Measurements from ENCODE around the gene PLEKHM1. TPM values are rescaled to one million over a fixed set of nuclear protein-coding genes. Genes with fewer than 3 reads are reported as not detected.
"Not testable (repeated sequence)": the region's sequence is repeated elsewhere in the genome, so short reads cannot be mapped to it uniquely, and the experiment has no call there.

PLEKHM1 gene
- total and polyA plus RNA-seq, 9 donors: 13.0 to 38.4 (median 33.5) TPM

DNA sequence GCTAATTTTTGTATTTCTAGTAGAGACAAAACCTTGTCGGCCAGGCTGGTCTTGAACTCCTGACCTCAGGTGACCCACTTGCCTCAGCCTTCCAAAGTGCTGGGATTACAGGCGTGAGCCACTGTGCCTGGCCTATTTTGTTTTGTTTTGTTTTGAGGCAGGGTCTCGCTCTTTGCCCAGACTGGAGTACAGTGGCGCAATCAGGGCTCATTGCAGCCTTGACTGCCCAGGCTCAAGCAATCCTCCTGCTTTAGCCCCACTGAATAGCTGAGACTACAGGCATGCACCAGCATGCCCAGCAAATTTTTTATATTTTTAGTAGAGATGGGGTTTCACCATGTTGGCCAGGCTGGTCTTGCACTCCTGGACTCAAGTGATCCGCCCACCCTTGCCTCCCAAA lies 30.1 kb downstream of the PLEKHM1 start:
- H3K4me3 ChIP-seq; H3K4me1 ChIP-seq (ENCODE audit: insufficient read depth); H3K27ac ChIP-seq; H3K36me3 ChIP-seq; H3K9me3 ChIP-seq; intact Hi-C loops (cut with DNase I); DNase-seq; H3K27me3 ChIP-seq: not testable (repeated sequence)
- 88 to 98% (median 94%) methylated on average over 4 to 5 of the region's 5 CpGs for WGBS, 3 donors

GRCh38 chr17:45454341-45454740 lies 36.2 kb downstream of the PLEKHM1 start:
- DNase-seq; H3K36me3 ChIP-seq; H3K4me1 ChIP-seq (ENCODE audit: insufficient read depth); H3K9me3 ChIP-seq; intact Hi-C loops (cut with DNase I); H3K27me3 ChIP-seq; H3K4me3 ChIP-seq; H3K27ac ChIP-seq: not testable (repeated sequence)
- WGBS, 3 donors: 84 to 92% (median 91%) methylated on average over 7 of the region's 8 CpGs

GRCh38 chr17:45453731-45454130 lies 36.8 kb downstream of the PLEKHM1 start:
- DNase-seq; H3K4me3 ChIP-seq; intact Hi-C loops (cut with DNase I); H3K27ac ChIP-seq; H3K36me3 ChIP-seq; H3K27me3 ChIP-seq; H3K4me1 ChIP-seq (ENCODE audit: insufficient read depth); H3K9me3 ChIP-seq: not testable (repeated sequence)
- WGBS, 3 donors: 86 to 89% (median 88%) methylated on average over 12 to 17 of the region's 17 CpGs

GRCh38 chr17:45453225-45453534 lies 37.3 kb downstream of the PLEKHM1 start:
- H3K36me3 ChIP-seq; H3K4me1 ChIP-seq (ENCODE audit: insufficient read depth); H3K9me3 ChIP-seq; DNase-seq; H3K4me3 ChIP-seq; intact Hi-C loops (cut with DNase I); H3K27ac ChIP-seq; H3K27me3 ChIP-seq: not testable (repeated sequence)
- 85 to 93% methylated on average over 4 of the region's 7 CpGs; no CpG with 5 or more reads in 1 of the 3 donors for WGBS, 3 donors

DNA sequence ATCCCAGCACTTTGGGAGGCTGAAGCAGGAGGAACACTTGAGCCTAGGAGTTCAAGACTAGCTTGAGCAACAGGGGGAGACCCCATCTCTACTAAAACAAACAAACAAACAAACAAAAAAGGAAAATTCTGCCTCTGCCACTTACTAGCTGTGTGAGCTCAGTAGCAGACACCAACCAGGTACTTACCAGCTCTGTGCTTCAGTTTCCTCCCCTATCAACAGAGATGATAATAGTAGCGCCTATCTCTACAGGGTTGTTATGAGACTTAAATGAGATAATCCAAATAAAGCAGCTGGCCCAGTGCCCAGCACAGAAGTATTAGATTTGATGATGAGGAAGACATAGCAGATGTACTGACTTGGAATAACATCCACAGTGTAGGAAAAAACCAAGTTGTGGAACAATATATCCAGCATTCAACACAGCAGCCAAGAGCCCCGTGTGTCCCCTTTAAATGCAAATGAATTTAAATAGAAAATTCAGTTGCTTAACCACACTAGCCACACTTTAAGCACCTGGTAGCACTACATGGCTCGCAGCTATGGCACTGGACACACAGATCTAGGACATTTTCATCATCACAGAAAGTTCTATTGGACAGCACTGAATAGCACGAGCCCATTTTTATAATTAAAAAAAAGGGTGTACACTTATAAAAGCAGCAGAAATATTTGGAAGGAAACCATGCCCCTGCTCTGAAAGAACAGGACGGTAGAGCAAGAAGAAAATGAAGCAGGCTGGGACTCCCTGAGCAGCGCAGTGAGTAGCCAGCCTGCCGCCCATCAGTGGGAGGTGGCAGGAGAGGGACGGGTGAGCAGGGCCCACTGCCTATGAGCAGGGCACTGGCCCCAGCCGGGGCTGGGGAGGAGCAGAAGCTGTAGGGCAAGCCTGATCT lies 37.9 kb downstream of the PLEKHM1 start:
- H3K27me3 ChIP-seq; DNase-seq; H3K9me3 ChIP-seq; H3K4me1 ChIP-seq (ENCODE audit: insufficient read depth); H3K4me3 ChIP-seq; H3K27ac ChIP-seq; H3K36me3 ChIP-seq; intact Hi-C loops (cut with DNase I): not testable (repeated sequence)
- 75 to 81% (median 77%) methylated on average over 9 of the region's 9 CpGs for WGBS, 3 donors

- H3K4me1 ChIP-seq (ENCODE audit: insufficient read depth); H3K36me3 ChIP-seq; DNase-seq; intact Hi-C loops (cut with DNase I); H3K27ac ChIP-seq; H3K4me3 ChIP-seq; H3K27me3 ChIP-seq; H3K9me3 ChIP-seq: not testable (repeated sequence)
- 84 to 88% (median 88%) methylated on average over 4 to 6 of the region's 10 CpGs for WGBS, 3 donors
These were observed 38.9 kb downstream of the PLEKHM1 start for GRCh38 chr17:45451660-45452059.

DNA sequence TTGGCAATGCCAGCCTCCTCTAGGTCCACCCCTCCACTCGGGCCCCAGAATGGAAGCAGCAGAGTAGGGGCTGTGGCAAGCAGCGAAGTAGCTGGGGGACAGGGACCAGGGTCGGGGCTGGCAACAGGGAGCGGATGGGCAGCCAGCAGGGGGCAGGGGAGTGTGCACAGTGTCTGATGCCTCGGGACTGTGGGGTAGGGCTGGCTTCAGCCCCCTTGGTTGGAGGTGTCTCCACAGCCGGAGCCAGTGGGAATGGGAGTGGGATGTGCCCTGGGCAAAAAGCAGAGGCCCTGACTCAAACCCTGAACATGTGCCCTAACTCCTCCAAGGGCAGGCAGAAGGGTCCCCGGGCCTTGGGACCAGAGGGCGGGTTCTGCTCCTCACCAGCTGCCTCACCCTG lies 39.4 kb downstream of the PLEKHM1 start:
- WGBS, 3 donors: 80 to 89% (median 87%) methylated on average over 7 to 8 of the region's 8 CpGs
- intact Hi-C loops (cut with DNase I): no loop called here
- H3K27me3 ChIP-seq: no peaks in the 10 kb centered on the region
- DNase-seq: no peak
- H3K4me1 ChIP-seq (ENCODE audit: insufficient read depth): no peaks in the 10 kb centered on the region
- H3K4me3 ChIP-seq: no peak overlapping the region
- H3K36me3 ChIP-seq: no peaks in the 10 kb centered on the region
- no peak overlapping the region for H3K27ac ChIP-seq
- no peaks in the 10 kb centered on the region for H3K9me3 ChIP-seq
- no peak for TF ChIP-seq POLR2A (IDR thresholded peaks at IDR 0.05)
- TF ChIP-seq, protein P1, sequence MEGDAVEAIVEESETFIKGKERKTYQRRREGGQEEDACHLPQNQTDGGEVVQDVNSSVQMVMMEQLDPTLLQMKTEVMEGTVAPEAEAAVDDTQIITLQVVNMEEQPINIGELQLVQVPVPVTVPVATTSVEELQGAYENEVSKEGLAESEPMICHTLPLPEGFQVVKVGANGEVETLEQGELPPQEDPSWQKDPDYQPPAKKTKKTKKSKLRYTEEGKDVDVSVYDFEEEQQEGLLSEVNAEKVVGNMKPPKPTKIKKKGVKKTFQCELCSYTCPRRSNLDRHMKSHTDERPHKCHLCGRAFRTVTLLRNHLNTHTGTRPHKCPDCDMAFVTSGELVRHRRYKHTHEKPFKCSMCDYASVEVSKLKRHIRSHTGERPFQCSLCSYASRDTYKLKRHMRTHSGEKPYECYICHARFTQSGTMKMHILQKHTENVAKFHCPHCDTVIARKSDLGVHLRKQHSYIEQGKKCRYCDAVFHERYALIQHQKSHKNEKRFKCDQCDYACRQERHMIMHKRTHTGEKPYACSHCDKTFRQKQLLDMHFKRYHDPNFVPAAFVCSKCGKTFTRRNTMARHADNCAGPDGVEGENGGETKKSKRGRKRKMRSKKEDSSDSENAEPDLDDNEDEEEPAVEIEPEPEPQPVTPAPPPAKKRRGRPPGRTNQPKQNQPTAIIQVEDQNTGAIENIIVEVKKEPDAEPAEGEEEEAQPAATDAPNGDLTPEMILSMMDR (IDR thresholded peaks at IDR 0.05): no peak
- TF ChIP-seq EP300 (IDR thresholded peaks at IDR 0.05): no peak

GRCh38 chr17:45449708-45450329 lies 40.7 kb downstream of the PLEKHM1 start:
- H3K36me3 ChIP-seq, H3K4me3 ChIP-seq: not testable (repeated sequence)

DNA sequence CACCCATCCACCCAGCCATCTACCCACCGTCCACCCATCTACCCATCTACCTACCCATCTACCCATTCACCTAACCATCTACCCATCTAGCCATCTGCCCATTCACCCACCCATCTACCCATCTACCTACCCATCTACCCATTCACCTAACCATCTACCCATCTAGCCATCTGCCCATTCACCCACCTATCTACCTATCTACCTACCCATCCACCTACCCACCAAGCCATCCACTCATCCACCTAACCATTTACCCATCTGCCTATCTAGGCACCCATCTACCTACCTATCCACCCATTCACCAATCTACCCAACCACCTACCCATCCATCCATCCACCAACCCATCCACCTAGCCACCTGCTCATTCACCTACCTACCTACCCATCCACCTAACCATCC lies 41.3 kb downstream of the PLEKHM1 start:
- intact Hi-C loops (cut with DNase I); H3K9me3 ChIP-seq; DNase-seq; H3K27ac ChIP-seq; H3K36me3 ChIP-seq; H3K4me1 ChIP-seq (ENCODE audit: insufficient read depth); H3K4me3 ChIP-seq; H3K27me3 ChIP-seq: not testable (repeated sequence)
- WGBS, 3 donors: 93 to 98% (median 97%) methylated on average over 1 of the region's 1 CpG

More at GRCh38 chr17:45449708-45450329, 40.7 kb downstream of the PLEKHM1 start:
- WGBS, 3 donors: 92 to 98% (median 98%) methylated on average over 1 of the region's 1 CpG
- H3K27ac ChIP-seq; H3K27me3 ChIP-seq; DNase-seq; intact Hi-C loops (cut with DNase I); H3K4me1 ChIP-seq (ENCODE audit: insufficient read depth); H3K9me3 ChIP-seq: not testable (repeated sequence)

DNA sequence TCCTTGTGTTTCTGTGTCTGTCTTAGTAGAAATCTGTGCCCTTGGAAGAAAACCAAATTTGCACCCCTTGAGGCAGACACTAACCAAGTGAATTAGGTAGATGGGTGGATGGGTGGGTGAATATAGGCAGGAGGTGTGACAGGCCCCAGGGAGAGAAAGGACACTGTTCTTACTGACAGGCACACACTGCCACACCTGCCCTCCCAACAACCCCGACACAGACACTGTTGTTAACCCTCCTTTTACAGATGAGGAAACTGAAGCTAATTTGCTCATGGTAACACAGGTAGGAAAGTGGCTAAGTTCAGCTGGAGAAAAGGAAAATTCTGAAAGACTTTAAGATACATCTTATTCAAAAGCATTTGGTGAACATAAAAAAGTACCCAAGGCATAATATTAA lies 42.0 kb downstream of the PLEKHM1 start:
- H3K9me3 ChIP-seq; H3K4me1 ChIP-seq (ENCODE audit: insufficient read depth); H3K36me3 ChIP-seq; H3K27ac ChIP-seq; H3K27me3 ChIP-seq; DNase-seq; intact Hi-C loops (cut with DNase I); H3K4me3 ChIP-seq: not testable (repeated sequence)
- 77 to 100% (median 100%) methylated on average over 1 of the region's 1 CpG for WGBS, 3 donors

DNA sequence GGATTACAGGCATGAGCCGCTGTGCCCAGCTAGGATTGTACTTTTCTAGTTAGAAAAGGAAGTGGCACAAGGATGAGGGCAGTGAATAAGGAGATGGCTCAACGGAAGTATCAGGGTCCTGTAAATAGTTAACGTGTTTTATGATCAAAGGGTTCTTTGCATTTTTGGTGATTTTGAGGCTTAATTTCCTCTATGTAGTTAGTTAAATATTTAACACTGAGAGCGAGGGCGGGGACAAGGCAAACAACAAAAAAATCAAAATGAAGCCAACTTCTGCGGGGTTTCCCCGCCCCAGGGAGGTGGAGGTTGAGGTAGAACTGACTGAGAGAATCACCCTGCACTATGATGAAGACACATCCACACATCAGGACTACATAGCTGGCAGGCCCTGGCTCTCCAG lies 42.5 kb downstream of the PLEKHM1 start:
- H3K9me3 ChIP-seq; H3K27me3 ChIP-seq; intact Hi-C loops (cut with DNase I); H3K4me3 ChIP-seq; H3K27ac ChIP-seq; H3K36me3 ChIP-seq; H3K4me1 ChIP-seq (ENCODE audit: insufficient read depth); DNase-seq: not testable (repeated sequence)
- WGBS, 3 donors: 87 to 94% (median 90%) methylated on average over 7 of the region's 7 CpGs
